Activated CD4-positive, alpha-beta T cell treated with anti-CD3 and anti-CD28 coated beads, Interleukin-2, amount 50 U/mL, for 4 hours (primary cell): Measurements from ENCODE around the gene IL5RA.

Source experiments
- DNase-seq, 2 experiments: peaks; one replicate each; pipeline ENCODE4 v3.0.0-alpha.2; 2020

IL5RA gene, protein sequence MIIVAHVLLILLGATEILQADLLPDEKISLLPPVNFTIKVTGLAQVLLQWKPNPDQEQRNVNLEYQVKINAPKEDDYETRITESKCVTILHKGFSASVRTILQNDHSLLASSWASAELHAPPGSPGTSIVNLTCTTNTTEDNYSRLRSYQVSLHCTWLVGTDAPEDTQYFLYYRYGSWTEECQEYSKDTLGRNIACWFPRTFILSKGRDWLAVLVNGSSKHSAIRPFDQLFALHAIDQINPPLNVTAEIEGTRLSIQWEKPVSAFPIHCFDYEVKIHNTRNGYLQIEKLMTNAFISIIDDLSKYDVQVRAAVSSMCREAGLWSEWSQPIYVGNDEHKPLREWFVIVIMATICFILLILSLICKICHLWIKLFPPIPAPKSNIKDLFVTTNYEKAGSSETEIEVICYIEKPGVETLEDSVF

GRCh38 chr3:3110299-3110630 is at the start of gene IL5RA:
Gene IL5RA (minus strand): TSS chr3:3110374. CDS start chr3:3104984, 5,390 bp downstream.
- DNase-seq: no peak

DNA sequence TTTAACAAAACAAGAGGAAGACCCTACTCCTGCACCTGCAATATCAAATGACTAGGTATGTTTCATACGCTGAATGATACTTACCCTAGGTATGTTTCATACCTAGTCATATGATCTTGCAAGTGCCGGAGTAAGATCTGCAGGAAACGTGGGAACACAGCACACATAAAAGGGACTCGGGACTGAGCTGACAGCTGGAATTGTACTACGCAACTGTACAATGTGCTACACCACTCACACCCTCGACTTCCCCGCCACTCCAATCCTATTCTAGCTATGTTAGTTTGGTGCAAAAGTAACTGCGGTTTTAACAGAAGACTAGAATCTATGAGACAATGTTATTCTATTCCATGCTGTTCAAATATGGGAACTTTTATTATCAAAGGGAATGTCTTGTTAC is 47.3 kb upstream of the IL5RA start:
- DNase-seq: no peak

- no peak for DNase-seq
Observed at GRCh38 chr3:3154879-3155610, 44.9 kb upstream of the IL5RA start.

DNA sequence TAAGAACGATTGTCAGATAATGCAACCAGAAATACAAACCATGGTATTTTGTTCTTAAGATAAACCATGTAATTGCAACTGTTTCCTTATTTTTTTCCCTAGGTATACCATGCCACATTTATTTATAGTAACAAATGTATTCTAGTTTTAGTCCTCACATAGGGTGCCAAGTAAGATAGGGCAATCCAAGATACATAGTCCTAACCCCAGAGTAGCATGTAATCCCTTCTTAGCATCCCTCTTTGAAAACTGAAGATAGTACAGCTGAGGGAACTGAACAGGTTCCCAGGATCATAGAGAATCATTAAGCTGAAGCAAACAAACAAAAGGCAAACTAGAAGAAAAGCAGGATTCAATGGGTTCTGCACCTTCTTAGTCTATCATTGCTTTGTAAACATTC is 41.3 kb upstream of the IL5RA start:
- no peak for DNase-seq

- no peak for DNase-seq
Observed at GRCh38 chr3:3149560-3149959, 39.4 kb upstream of the IL5RA start.

DNA sequence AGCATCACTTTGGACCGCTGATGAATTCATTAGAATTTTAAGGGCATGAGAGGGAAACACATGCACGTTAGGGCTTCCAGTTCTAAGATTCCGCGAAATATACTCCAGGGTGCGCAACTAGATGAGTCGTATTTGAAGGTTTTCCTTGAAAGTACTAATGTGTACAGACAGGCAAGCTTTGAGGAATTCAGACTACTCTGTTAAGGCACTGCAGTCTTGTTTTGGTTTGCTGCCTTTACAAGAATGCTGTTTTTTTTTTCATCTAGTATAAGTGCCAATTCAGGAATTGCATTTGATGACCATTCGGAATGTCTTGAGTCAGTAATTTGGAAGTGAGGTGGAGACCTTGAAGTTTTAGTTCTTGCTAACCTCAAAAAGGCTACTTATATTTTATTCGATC is 35.7 kb upstream of the IL5RA start:
- DNase-seq: no peak

GRCh38 chr3:3141939-3142338 is 31.8 kb upstream of the IL5RA start:
- DNase-seq: no peak

DNA sequence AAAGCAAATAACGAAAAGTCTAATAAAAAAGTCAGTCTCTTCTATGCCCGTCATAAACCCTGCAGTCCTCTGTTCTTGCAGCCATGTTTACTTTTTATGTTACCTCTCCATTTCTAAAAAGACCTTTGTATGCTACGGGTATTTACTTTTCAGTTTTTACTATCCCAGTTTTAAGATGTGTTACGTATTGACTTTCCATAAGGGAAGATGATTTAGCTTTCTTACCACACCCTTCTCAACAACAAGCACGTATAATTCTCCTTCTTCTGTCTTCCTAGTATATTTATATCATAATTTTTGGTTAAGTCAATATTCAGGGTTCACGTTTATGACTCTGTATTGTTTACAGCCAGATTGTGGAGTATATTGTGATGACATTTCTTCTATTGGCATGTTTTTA is 27.4 kb upstream of the IL5RA start:
- DNase-seq: no peak

GRCh38 chr3:3134750-3135448 is 24.7 kb upstream of the IL5RA start:
- no peak for DNase-seq

GRCh38 chr3:3133500-3133899 is 23.3 kb upstream of the IL5RA start:
- no peak for DNase-seq

DNA sequence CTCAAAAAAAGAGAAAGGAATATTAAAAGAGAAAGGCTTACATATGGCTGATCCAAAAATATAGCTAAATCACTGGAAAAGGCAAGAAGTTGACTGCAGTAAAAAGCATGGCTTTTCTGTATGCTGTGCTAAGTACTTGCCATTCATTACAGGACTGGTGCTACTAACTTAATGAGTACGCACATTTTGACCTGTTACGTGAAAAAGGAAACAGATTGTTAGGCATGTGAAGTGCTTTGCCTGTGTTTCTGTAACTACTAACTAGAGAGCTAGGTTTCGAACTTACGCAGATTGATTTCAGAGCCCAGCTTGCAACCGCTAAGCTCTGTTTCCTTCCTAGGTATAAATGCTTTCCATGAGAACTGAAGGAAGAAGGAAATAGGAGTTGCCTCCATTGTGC is 19.4 kb upstream of the IL5RA start:
- no peak for DNase-seq

DNA sequence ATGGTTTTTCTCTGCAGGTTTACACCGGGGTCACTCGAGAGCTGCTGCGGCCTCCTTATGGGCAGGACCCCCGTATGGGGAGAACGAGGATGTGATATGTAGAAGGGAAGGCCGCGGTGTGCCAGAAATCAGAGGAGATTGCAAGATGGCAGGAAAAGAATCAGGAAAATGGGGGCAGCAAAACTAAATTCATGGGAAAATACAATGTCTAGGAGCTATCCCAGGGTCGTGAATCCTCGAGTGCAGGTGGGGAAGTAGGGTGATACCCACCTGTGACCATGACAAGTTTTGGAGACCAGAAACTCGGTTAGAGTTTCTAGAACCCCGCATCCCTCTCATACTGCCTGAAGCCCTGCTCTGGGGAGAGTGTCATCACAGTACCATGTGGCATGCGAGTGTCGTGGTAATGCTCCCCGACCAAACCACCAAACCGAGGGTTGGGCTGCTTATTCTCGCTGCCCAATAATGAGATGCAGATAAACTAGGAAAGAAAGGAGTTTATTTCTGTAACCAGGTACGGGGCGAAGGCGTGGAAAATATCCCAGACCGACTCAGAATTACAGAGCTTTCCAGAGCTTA is 17.3 kb upstream of the IL5RA start:
- DNase-seq: peak; percentile 37 to 43

- peak; percentile 95 to 96 for DNase-seq
Observed at GRCh38 chr3:3126477-3127431, 16.6 kb upstream of the IL5RA start, which contains the start of gene TRNT1. Gene TRNT1 (plus strand): TSS chr3:3126940. CDS start chr3:3129041, 2,101 bp downstream.

DNA sequence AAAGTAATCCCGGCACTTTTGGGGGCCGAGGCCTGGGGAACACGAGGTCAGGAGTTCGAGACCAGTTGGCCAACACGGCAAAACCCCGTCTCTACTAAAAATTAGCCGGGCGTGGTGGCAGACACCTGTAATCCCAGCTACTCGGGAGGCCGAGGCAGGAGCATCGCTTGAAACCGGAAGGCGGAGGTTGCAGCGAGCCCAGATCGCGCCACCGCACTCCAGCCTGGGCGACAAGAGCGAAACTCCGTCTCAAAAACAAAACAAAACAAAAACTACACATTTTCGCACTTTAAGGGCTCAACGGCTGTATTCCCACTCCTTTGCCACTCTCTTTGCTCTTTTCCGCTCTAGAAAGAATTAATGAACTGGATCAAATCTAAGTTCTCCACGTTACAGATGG is 15.8 kb upstream of the IL5RA start:
- DNase-seq: no peak

DNA sequence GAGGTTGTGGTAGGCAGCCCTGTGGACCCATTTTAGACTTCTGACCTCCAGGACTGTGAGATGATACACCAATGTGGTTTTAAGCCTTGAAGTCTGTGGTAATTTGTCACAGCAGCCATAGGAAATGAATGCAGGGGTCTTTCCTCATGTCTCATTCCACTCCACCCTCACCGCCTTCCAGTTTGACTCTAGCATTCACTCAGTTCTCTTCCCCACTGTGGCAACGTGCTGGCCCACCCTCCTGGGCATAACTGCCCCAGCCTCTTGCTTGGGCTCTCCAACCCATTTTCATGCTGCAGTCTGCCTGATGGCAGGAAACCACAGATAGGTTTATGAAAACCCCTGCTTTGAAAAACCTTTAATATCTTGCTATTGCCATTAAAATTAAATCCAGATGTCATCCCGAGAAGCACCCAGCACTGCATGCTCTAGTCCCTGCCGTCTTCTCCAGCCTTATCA is 9.2 kb upstream of the IL5RA start:
- no peak for DNase-seq

GRCh38 chr3:3117651-3118050 is 7.5 kb upstream of the IL5RA start:
- no peak for DNase-seq

- no peak for DNase-seq
Observed at GRCh38 chr3:3113042-3113709, 3.0 kb upstream of the IL5RA start.

- no peak for DNase-seq
Observed at GRCh38 chr3:3110749-3111361, 681 bp upstream of the IL5RA start.

DNA sequence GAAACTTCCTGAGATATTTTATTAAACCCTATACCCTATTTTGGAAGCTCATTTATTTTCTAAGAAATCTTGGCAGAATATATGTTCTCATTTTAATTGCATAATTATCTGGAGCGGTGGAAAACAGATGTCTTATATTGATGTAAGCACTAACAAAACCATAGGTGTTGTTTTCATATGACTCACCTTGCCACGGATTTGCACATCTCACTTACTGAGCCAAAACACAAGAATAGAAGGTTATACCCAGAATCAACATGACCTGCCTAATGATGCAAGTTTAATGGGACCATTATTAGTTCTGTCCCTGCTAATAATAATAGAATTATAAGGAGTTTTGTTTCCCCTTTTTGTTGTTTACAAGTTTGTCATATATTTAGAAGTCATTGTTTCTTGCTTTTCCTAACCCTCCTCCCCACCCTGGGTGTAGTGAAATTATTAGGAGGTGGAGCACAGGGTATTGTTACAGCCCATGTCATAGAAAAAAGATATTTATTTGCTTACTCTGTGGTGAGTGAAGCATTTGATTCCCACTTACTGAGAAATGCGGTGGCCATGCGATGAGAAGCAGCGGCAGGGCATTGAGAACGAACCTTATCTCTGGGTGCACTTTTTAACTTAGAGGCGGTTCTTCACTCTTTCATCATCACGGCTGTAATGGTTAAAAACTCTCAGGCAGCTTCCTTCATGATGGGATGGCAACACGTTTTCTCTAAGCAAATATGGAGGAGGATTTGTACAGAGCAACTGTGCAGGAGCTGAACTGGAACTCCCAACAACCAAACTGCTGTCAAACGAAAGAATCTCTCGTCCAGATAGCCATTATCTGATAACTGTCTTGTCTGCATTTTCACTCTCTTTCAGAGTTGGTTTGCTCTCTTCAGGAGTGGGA is 521 bp downstream of the IL5RA start:
- no peak for DNase-seq

GRCh38 chr3:3107858-3108257 is 2.3 kb downstream of the IL5RA start:
- no peak for DNase-seq
